NCI-H2196 (cell line): ENCODE measurements around the gene HSPA2.
A peak's percentile ranks its signal among the peaks of the same experiment; 100 is the strongest.
"Not testable (repeated sequence)": the region's sequence is repeated elsewhere in the genome, so short reads cannot be mapped to it uniquely, and the experiment has no call there.

Source experiments
- DNase-seq: peaks from one replicate; lab custom pipeline; 2025; ENCODE audit not compliant: unreplicated experiment; lab: John Stamatoyannopoulos, UW

HSPA2 gene

GRCh38 chr14:64558216-64558615 is 17.7 kb downstream of the HSPA2 start:
- not testable (repeated sequence) for DNase-seq

- peak; percentile 46 for DNase-seq
Observed at GRCh38 chr14:64561631-64562030, 21.1 kb downstream of the HSPA2 start.

DNA sequence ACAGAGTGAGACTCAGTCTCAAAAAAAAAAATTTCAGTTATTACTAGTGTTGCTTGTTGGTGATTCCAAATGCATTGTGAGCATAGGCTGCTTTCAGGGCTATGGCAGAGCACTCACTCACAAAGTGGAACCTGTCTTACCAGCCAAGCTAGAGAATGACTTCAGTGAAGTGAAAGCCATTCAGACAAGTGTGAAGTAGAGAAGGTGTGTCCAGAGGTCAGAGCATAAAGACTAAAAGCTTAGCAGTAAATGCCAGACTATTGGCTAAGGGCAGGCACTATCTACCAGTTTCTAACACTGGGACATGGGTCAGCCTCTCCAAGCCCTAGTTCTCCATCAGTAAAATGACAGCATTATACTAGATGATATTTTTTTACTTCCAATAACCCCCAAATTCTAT is 21.9 kb downstream of the HSPA2 start:
- DNase-seq, result peak; percentile 18

GRCh38 chr14:64563696-64564095 is 23.2 kb downstream of the HSPA2 start:
- DNase-seq, result no peak

DNA sequence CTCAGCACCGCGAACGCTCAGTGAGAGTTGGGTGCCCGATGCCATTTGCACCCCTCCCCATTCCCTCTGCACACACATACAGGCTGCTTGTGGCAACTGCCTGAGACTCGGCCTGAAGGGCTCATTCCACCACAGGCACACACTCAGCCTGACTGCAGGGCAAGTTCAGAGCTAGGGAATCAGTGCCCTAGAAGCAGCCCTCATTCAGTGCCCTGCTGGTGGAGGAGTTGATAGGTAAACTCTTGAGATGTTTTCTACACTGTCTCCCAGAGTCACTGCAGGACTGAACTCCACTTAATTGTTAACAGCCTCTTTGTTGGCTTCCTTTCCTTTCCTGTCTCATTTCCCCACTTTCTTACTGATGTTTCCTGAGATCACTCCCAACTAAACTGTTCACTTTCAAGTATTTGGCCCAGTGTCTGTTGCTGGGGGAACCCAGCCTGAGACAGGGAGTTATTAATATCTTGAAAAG is 26.1 kb downstream of the HSPA2 start:
- no peak for DNase-seq

DNA sequence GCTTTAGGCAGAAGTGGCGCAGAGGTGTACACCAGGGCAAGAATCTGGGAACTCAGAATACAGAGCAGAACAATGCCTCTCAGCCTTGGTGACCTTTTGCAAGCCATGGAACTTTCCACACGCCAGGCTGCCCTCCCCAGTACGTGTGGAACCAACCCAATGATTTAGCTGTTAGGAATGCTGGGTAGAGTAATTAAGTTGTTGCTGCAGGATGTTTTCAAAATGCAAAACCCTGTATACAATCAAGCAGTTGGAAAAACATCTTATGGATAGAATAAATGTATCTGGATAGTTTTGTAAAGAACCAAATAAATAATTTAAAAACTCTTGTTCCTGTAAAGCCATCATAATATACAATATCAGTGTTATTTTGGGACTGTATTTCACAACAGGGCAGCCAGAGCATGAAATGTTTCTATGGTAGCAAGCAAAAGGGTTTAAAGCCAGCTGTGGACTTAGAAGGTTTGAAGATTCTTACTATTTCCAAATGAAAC is 28.6 kb downstream of the HSPA2 start:
- DNase-seq, result no peak

- DNase-seq, result not testable (repeated sequence)
Observed at GRCh38 chr14:64569646-64570045, 29.1 kb downstream of the HSPA2 start.

DNA sequence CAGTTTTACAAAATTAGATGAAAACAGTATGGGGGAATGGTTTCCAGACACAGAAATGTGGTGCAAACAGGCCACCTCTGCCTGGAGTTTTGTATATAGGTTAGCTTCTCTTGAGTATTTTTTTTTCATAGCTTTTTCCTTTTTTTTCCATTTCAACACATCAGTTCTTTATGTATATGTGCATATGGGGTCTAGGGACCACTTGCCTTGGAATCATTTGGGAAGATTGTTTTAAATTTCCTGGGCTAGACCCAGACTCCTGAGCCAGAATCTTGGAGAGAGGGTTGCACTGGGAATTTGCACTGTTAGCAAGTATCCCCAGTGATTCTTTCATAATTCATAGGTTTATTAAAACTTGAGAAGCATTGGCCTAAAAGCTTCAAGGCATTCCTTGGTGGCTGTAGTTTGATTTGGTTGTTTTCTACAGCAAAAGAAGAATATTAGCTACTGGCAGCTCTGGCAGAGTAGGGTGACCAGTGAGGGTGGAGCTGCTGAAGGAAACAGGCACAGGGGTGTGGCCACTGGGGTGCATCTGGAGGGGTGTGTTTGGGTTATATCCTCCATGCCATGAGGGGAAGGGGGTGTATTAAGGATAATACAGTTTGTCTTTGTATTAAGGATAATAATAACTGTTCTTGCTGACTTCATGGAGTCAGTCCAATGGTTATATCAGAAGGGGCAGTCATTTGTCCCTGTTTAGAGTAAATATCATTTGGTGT is 32.0 kb downstream of the HSPA2 start:
- DNase-seq, result no peak

DNA sequence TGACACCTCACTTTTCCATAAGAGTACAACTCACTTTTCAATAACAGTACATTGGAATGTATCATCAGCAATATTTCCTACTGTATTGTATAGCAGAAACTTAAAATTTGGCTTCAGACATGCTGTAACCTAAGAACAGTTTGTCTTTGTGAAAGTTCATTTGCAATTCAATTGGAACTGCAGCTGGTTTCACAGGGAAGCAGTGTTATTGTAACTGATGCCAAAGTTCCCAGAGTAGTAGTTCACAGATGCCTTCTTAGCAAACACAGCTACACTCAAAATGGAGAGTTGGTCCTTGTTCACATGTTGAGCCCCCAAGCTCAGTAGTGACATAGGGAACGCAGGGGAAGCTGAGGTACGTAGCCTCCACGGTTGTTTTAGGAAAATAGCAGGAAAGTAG is 32.6 kb downstream of the HSPA2 start:
- peak; percentile 12 for DNase-seq

GRCh38 chr14:64574371-64575107 is 34.0 kb downstream of the HSPA2 start:
- DNase-seq, result no peak

GRCh38 chr14:64577211-64577610 is 36.7 kb downstream of the HSPA2 start:
- no peak for DNase-seq

DNA sequence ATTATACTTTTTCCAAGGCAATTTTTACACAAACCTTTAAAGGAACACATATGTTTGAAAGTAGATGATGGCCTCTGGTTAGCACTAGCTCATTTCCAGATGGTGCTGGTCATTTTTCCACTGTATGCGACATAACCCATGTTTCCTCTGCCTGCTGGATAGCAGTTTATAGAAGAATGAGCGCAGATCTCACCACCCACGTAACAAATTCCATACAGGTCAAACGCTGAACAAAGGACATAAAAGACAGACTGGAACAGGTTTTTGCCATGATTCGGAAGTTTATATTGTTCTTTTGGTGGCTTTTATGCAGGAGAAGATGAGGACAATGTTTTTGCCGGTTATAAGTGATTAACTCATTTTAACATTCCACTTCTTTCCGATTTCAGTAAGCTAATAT is 39.9 kb downstream of the HSPA2 start:
- DNase-seq, result no peak

DNA sequence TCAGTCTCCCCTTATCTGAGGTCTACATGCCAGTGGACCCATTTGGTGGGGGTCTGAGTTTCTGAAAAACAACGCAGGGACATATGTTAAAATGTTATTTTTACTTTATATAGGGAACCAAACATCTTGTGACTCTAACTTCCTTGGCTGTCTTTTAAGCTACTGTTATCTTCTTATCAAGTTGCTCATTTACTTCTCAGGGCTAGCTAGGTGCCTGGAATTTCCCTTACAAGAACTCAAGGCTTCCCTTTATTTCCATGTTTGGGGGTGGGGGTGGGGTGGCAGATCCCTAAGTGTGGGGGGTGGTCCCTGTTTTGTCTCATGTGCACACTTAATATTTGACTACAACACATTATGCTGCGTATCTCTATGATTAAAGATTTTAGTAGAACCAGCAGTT is 40.8 kb downstream of the HSPA2 start:
- DNase-seq, result no peak

- no peak for DNase-seq
Observed at GRCh38 chr14:64581817-64582216, 41.3 kb downstream of the HSPA2 start.

- DNase-seq, result peak; percentile 34
Observed at GRCh38 chr14:64584190-64584589, 43.6 kb downstream of the HSPA2 start.

DNA sequence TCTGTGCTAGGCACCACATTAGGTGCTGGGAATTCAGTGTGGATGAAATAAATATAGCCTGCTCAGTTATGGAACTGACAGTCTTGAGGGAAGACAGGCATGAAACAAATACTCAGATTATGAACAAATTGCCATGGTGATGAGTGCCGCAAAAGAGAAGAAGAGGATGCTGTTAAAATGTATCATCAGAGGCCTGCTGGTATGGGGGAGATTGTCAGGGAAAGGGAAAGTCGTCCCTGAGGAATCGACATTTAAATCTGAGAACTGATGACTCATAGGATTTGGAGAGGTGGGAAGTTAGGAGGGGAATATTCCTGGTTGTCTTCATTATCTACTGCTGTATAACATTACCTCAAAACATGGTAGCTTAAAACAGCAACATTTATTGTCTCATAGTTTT is 51.3 kb downstream of the HSPA2 start:
- no peak for DNase-seq
